GM21381 (cell line): ENCODE measurements around the gene DDAH2.

ENCODE experiments used
- ATAC-seq: cut with Tn5 transposase; IDR thresholded peaks from one replicate; pipeline ENCODE4 v1.9.1; 2021; ENCODE audit warnings: mild to moderate bottlenecking, moderate library complexity; ENCODE audit not compliant: unreplicated experiment

The DDAH2 gene

GRCh38 chr6:31691564-31692108 lies 37.5 kb downstream of the DDAH2 start:
- no peak for ATAC-seq

DNA sequence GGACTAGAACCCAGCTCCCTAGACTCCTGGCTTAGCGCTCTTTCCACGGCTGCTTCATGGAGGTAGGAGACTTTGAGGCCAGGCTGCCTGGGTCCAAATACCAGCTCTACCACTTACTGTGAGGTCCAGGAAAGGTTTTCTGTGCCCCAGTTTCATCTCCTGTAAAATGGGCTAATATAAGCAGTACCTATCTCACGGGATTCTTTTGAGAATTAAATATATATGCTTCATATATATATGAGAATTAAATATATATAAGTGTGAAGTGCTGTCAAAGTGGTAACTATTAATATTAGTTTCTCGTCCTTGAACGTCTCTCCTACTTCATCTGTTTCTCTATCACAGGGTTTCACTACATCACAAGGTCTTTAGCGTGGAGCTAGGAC lies 38.0 kb downstream of the DDAH2 start:
- ATAC-seq = no peak

DNA sequence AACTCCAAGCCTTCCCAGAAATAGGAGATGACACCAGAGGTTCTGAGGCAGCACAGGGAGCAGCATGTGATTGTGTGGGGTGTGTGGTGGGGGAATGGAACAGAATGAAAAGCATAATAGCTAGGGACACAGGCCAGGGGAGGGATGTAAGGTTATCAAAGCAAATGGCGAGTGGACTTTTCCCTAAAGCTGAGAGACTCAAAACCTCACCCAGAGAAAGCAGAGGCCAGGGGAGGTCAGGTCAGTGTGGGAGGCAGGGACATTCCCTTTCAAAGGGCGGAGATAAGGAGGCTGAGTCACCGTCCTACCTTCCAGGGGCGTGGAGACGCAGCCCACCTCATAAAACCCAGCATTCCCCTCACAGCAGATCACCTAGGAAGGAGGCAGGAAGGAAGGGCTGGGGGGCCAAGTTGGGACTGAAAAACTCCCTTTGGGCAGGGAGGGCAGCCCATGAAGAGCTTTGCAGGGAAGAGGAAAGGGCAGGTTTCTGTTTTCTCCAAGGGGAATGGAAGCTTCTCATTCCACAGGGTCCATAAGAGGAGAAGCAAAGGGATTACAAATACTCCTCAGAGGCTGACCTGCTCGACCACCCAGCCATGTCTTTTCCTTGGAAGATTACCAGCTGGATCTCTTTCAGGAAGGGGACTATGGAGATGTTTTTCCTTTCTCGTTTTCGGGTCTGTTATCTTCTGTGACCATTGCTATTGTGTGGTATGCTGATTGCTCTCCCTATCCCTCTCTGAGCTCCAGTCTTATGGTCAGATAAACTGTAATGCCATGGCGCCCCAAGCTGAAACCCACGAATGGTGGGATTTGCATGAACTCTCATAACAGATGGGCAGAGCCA lies 38.6 kb downstream of the DDAH2 start:
- ATAC-seq = no peak

DNA sequence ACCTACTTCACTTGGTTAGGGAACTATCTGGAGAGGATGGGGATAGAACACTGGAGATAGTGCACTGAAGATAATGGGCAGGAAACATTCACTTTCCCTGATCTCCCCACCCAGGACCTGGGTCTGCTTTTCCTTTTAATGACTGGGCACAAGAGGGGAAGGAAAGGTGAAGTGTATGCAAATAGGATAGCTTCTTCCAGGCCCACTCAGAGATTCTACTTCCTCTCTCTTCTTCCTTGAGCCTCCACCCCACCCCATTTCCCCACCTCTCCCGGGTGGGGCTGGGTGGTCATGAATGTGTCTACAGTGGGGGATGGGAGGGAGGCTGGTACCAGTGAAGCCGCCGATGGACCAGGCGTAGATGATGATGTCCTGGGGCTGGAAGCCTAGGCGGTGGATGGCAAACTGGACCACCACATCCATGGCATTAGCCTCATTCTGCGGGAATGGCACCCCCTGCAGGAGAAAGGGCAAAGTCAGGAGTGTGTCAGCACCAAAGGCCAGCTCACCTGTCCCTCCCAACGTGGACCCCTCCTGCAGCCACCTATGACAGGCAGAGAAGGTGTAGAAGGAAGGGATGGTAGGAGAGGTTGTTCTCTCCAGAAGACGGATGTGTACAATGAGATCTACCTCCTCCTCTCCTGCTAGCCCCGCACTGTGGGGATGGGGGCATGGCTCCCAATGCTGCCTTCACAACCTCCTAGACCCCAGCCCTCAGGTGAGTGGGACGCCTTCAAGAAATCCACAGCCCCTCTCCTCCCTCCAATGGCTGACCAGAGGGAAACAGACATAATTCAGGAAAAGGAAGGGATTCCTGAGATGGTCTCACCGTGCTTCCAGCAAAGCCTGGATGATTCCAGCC lies 39.6 kb downstream of the DDAH2 start:
- no peak for ATAC-seq

- no peak for ATAC-seq
These were observed 41.0 kb downstream of the DDAH2 start for GRCh38 chr6:31687860-31688693.

DNA sequence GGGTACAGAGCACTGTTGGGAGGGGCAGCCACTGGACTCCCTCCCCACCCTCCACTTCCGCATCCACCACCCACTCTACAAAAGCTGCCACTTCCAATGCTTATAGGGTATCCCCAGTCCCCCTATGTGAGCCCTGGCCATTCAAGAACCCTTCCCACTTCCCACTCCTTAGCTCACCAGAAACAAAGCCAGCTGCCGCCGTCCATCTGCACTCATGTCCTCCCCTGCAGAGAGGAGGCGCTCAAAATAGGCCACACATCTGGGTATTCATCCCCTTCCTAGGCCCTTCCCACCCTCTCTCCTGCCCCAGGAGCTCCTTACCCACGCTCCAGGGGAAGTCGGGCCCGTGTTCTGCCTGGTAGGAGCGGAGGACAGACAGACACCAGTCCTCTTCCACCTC lies 41.8 kb downstream of the DDAH2 start:
- no peak for ATAC-seq

- ATAC-seq = no peak
These were observed 42.6 kb downstream of the DDAH2 start for GRCh38 chr6:31686483-31686882.

DNA sequence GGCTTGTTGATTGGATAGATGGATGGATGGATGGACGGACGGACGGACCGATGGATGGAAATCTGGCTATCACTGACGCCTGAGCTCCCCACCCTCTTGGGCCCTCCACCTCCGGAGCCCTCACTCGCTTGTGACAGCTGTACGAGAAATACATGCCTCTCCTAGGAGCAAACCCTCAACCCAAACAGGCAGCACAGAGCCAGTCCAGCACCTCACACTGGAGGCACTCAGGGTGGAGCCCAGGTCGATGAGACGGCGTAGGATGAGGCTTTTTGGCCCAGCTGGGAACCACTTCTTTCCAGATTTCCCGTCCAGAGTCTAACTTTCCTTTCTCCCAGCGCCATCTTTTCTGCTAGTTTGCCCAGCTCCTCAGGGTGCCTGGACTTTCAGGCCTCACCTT lies 45.5 kb downstream of the DDAH2 start:
- ATAC-seq = no peak

GRCh38 chr6:31681135-31681671 lies 47.9 kb downstream of the DDAH2 start:
- ATAC-seq = no peak

GRCh38 chr6:31680226-31681134 lies 48.6 kb downstream of the DDAH2 start, which contains the start of gene LY6G5C:
Gene LY6G5C (minus strand): TSS chr6:31681067. CDS start chr6:31680373, 694 bp downstream.
- ATAC-seq = no peak

DNA sequence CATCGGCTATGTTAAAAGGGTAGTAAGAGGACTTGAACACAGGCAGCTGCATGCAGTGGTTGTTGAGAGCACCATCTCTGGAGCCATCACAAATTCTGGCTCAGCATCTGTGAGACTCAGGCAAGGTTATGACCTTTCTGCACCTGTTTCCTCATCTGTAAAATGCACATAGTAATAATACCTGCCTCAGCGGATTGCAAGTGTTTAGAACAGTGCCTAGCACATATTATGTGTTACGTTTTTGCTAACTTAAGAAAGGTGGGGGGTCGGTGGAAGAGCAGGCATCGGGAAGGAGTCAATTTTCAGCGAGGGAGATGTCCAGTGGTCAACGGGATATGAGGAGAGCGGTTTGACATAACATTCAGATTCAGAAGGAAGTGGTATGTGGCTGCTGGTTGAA lies 51.1 kb downstream of the DDAH2 start:
- ATAC-seq = no peak
